VCaP (cell line): ENCODE results near the gene CCDC154.
"Not testable (repeated sequence)": the region's sequence is repeated elsewhere in the genome, so short reads cannot be mapped to it uniquely, and the experiment has no call there.

Experiments
- H3K27ac ChIP-seq: fragments of 450-650 bp; 2 replicates; pipeline ENCODE4 v1.5.1; 2017
- TF ChIP-seq, protein P1 (sequence below): fragments of 450-650 bp; conservative IDR thresholded peaks from 2 replicates; pipeline ENCODE4 v1.5.1; 2017; ENCODE audit warnings: mild to moderate bottlenecking, moderate library complexity

Gene CCDC154

DNA sequence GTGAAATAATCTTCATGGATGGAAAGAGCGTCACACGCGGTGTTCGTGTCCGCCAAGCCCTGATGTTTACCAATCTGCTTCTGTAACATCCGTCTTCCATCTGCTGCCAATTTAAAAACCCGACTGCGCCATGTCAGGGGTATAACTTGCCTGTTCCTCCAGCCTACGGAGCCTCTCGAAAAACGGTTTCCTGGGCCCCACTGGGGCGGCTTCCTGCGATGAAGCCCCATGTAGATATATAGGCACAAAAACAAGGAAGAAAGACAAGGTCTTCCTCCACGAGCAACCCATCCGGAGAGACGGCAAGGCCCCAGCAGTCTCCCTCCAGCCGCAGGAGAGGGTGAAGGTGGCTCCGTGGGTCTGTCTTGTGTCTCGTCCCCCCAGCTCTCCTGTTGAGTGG is 44.3 kb upstream of the CCDC154 start, which contains the start of gene PTX4:
Gene PTX4, minus strand, starts transcription at position 326 of the 400 bp plus-strand sequence. Its CDS starts 35 bp downstream, at position 291.
- TF ChIP-seq, protein P1, sequence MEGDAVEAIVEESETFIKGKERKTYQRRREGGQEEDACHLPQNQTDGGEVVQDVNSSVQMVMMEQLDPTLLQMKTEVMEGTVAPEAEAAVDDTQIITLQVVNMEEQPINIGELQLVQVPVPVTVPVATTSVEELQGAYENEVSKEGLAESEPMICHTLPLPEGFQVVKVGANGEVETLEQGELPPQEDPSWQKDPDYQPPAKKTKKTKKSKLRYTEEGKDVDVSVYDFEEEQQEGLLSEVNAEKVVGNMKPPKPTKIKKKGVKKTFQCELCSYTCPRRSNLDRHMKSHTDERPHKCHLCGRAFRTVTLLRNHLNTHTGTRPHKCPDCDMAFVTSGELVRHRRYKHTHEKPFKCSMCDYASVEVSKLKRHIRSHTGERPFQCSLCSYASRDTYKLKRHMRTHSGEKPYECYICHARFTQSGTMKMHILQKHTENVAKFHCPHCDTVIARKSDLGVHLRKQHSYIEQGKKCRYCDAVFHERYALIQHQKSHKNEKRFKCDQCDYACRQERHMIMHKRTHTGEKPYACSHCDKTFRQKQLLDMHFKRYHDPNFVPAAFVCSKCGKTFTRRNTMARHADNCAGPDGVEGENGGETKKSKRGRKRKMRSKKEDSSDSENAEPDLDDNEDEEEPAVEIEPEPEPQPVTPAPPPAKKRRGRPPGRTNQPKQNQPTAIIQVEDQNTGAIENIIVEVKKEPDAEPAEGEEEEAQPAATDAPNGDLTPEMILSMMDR = no peak

DNA sequence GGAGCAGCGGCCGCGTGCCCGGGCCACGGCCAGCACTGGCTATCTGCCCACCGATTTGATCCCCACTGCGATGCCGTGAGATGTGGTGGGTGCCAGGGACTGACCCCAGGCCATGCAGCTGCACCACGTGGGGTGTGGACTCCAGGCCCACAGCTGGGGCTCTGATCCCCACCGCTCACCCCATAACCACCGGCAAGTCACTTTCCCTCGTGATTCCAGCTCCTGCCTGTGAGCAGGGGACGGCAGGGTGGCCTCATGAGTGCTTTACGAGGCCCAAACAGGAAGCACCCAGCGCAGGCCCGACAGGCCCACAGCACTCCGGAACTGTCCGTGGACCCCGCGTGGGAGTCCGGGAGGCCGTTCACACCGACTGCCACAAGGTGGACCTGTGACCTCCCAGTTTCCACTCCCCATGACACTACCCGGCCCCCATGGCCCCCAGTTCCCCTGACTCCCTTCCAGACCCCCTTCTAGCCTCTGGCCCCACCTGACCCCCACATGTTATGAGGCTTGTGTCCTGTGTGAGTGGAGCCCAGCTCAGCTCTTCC is 43.8 kb upstream of the CCDC154 start:
- H3K27ac ChIP-seq = no peak overlapping the region
- TF ChIP-seq, protein P1 = no peak

More for the DNA sequence above, 44.3 kb upstream of the CCDC154 start, which contains the start of gene PTX4:
- H3K27ac ChIP-seq = no peak within 1 kb of the TSS

DNA sequence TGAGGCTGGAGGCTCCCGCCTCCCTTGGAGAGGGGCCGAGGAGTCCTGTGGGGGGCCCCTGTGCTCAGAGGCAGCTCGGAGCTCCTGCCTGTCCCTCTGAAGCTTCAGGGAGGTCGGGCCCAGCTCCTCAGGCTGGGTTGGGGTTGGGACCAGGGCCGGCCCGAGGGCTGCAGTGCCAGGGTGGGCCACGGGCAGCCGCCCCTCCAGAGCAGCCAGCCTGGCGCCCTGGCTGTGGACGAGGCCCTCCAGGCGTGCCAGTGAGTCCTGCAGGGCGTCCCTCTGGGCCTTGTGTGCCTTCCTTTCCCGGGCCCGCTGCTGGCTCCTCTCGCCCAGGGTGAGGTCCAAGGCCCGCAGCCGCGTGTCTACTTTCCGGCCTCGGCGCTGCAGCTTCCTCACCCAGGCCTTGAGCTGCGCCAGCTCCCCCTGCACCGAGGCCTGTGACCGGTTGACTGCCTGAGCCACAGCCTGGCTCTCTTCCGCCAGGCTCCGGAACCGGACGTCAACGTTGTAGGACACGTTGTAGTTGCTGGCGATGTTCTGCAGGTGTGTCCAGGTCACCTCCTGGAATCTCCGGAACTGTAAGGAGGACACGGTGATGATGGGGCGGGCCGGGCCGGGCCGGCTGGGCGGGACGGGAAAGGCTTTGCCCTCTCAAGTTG is 43.2 kb upstream of the CCDC154 start:
- TF ChIP-seq, protein P1 = no peak
- H3K27ac ChIP-seq = no peak overlapping the region

DNA sequence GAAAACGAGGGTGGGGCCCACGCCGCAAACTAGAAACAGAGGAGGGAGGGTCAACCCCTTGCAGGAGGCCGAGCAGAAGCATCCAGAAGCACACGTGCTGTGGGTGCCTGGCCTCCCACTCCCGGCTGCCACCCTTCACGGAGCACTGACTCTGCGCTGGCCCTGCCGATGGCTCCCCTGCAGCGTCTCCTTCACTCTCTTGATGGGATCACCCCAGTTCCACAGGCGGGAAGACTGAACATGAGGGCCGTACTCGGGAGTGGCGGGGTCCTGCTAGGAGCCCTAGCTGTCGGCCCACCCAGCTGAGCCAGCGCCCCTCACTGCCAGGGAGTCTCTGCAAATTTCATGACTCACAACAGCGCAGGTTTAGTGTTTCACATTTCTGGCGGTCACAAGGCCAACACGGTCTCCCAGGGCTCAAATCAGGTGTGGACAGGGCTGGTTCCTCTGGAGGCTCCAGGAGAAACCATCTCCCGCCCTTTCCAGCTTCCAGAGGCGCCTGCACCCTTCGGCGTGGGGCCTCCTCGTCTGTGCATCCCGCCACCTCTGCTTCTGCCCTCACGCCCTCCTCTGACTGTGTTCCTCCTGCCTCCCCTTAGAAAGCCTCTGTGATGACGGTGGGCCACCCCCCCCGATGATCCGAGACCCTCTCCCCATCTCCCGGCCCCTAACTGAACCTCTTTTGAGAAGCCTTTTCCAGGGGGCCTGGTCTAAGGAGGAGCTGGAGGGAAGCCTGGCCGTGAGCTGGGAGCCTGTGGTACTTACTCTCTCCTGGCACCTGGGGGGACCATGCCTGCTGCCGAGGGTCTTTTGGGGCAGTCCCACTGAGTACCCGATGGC is 42.4 kb upstream of the CCDC154 start:
- TF ChIP-seq, protein P1 = no peak
- no peak overlapping the region for H3K27ac ChIP-seq

DNA sequence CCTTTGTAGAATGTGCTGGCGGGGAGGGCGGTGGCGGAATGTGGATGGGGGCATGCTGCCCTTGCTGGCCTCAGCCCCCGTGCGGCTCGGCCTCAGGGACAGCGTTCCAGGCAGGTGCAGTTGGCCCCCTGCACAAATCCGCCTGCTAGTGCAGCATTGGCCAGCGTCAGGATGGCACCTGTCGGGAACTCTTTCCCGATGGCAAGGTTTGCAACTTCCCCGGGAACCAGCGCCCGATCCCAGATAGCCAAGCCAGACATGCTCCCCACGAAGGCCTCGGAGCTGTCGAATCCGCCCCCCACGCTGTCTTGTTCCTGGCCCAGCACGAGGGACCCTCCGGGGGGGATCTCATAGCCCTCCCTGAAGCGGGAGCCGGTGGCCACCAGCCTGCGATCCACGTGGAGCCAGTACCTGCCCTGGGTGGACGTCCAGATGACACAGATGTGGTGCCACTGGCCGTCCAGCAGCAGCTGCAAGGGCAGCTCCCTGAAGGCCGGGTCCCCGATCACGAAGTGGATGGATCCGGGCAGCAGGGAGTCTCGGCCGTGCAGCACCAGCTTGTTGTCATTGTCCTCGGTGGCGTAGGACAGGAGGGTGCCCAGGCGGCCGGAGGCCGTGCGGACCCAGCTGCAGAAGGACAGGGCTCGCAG is 41.6 kb upstream of the CCDC154 start:
- TF ChIP-seq, protein P1 = no peak
- no peak overlapping the region for H3K27ac ChIP-seq

DNA sequence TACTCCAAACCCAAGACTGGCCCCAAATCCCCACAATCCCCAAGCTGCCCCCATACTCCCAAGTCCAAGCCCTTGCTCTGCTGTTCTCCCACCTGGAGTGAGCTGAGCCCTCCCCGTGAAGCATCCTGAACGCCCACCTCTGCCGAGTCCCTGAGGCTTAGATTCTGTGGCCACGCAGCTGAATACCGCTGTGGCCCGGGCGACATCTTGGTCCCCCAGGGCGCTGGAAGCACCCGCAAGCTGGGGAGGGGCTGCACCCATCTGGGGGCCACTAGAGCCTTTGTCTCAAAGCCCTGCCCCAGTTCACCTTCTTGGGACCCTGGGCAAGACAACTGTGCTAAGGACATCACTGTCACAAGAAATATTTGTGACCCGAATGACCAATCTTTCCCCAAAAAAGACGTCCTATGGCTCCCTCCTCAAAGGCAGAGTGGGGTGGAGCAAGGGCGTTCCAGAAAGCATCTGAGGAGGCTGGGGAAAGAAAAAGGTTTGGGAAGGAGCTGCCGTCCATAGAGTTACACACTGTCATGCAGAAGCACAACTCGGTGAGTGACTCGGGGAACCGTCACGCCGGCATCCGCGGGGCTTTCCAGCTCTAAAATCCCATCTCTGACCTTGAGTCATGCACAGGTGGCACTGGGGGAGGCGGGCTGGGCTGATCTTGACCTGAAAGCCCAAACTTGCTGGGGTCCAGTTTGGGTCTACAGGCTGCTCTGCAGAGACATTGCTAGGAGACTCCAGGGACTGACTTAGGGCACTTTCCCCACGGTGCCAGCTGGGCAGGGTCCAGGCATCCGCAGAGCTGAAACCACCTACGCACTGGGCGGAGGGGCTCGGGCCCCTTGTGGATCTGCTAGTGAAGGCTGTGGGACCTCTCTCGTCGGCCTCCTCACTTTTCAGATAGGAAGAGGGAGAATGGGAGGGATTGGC is 37.8 kb upstream of the CCDC154 start:
- TF ChIP-seq, protein P1 = no peak
- H3K27ac ChIP-seq = no peak overlapping the region

DNA sequence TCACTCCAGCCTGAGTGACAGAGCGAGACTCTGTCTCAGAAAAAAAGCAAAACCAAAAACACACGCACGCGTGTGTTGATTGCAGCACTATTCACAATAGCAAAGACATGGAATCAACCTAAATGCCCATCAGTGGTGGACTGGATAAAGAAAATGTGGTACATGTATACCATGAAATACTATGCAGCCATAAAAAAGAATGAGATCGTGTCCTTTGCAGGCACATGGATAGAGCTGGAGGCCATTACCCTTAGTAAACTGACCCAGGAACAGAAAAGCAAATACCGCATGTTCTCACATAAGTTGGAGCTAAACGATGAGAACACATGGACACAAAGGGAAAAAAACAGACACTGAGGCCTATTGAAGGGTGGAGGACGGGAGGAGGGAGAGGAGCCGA is 34.6 kb upstream of the CCDC154 start:
- not testable (repeated sequence) for H3K27ac ChIP-seq
